Suppressor macrophage treated with lipopolysaccharide for 4 hours (primary cell): ENCODE results near the gene PTBP3.
A peak's percentile ranks its signal among the peaks of the same experiment; 100 is the strongest.

ENCODE experiments used
- DNase-seq: peaks from one replicate; pipeline ENCODE4 v3.0.0-alpha.2; 2020

PTBP3 gene

DNA sequence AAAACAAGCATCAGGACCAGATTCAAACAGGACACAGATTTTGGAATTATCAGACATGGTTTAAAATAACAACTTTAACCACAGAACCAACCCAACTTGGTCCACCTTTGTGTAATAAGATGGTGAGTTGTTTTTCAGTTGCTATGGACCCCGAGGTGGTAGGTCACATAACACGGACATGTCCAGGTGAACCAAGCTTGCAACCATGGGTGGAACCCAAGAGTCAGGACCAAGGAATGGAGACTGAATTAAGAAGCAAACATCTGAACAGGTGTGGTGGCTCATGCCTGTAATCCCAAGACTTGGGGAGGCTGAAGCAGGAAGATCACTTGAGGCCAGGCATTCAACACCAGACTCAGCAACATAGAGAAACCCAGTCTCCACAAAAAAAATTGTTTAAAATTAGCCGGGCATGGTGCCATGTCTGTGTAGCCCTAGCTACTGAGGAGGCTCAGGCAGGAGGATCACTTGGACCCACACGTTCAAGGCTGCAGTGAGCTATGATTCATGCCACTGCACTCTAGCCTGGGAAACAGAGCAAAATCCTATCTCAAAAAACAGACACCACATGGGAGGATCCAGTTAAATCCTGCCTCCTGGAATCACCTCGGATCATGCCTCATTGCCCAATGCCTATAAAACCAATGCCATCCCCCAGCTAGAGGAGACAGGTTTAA is 10.6 kb downstream of the PTBP3 start:
- no peak for DNase-seq

DNA sequence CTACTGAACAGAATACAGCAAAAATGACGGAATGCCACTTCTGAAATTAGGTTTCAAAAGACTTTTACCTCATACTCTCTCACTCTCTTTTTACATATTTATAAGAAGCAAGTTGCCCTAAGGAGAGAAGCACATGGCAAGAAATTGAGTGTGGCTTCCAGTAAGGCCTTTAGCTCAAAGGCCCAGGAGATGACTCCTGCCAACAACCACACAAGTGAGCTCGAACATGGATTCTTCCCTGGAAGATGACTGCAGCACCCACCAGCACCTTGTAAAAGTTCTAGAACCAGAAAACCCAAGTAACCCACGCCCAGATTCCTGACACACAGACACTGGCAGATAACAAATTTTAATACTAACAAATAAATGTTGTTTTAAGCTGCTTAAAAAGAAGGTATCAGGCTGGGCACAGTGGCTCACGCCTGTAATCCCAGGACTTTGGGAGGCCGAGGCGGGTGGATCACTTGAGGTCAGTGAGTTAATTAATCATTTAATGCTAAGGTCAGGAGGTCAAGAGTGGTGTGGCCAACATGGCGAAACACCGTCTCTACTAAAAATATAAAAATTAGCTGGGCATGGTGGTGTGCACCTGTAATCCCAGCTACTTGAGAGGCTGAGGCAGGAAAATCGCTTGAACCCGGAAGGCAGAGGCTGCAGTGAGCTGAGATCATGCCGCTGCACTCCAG is 17.0 kb downstream of the PTBP3 start:
- DNase-seq, result no peak

DNA sequence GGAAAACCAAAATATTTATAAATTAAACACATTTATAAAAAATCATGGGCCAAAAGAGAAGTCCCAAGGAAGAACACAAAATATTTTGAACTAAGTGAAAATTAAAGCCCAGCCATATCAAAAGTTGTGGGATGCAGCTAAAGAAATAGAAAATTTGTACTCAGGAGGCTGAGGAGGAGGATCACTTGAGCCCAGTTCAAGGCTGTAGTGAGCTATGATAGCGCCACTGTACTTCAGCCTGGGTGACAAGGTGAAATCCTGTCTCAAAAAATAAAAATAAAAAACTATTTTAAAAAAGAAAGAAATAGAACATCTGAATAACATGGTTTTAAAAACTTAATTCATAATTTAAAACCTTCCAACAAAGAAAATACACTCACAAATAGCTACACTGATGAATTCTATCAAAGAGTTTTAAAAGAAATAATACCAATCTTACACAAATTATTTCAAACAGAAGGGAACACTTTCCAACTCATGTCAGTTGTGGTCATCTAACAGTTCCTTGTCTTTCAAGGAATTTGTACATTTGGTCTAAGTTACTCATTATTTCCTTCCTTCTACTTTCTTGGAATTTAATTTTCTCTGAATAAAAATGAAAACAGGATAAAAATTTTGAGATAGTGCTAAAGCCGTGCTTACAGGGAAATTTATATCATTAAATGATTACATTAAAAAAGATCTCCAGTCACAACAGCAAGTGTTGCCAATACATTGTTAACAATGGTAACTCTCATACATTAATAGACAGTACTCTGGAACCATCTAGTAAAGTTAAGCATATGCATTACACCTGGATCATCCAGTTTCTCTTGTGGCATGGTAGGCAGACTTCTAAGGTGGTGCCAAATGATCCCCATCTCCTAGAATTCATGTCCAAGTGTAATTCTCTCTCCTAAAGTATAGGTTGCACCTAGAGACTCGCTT is 17.8 kb downstream of the PTBP3 start:
- peak; percentile 18 for DNase-seq

DNA sequence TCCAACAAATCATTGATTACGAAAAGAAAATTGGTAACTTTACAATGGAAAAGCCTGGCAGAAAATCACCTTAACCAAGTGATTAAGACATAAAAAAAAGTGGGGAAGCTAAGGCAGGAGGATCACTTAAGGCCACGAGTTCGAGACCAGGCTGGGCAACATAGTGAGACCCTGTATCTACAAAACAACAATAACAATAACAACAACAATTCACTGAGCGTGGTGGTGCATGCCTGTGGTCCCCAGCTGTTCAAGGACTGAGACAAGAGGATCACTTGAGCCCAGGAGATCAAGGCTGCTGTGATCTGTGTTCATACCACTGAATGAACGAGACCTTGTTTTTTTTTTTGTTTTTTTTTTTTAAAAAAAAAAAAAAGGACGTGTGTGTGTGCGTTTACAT is 21.3 kb downstream of the PTBP3 start:
- DNase-seq, result no peak

DNA sequence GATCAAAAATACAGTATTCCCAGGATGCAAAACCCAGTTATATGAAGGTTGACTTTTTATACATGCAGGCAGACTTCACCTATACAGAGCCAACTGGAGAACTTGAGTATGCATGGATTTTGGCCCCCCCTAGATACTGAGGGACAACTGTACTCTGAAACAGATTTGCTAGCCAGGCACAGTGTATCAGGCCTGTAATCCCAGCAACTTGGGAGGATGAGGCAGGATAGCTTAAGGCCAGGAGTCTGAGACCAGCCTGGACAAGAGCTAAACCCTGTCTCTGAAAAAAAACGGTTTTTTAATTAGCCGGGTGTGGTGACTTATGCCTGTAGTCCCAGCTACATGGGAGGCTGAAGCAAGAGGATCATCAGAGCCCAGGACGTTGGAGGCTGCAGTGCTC is 21.9 kb downstream of the PTBP3 start:
- DNase-seq, result no peak

DNA sequence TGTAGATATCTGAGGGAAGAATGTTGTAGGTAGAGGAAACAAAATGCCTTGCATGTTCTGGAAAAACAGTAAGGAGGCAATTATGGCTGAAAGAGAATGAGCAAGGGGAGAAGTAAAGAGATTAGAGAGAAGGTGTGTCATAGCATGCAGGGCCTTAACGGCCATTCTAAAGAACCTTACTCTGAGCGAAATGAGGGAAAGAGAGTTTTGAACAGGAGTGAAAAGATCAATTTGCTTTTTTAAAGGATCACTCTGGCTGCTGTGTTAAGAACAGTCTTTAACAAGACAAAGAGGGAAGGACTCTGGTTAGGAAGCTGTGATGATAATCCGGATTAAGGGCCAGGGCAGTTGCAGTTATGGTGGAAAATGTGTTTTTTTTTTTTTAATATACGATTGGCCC is 22.6 kb downstream of the PTBP3 start:
- no peak for DNase-seq

DNA sequence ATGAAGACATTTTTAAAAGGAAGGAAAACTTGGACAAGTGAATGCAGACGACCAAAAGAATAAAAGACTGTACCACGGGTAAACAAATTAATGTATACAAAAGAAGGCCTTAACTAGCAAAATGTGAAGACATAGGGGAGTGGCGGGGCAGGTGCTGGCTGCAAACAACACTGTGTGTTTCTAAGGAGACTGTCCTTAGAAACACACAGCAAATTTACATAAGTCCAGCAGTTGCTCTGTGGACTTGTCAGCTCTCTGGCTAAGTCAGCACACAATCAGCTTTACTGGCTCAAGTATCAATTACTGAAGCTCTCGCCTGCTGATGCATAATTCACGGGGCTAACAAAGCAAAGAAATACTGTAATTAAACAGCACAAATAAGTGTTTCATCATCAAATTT is 24.8 kb downstream of the PTBP3 start:
- no peak for DNase-seq

DNA sequence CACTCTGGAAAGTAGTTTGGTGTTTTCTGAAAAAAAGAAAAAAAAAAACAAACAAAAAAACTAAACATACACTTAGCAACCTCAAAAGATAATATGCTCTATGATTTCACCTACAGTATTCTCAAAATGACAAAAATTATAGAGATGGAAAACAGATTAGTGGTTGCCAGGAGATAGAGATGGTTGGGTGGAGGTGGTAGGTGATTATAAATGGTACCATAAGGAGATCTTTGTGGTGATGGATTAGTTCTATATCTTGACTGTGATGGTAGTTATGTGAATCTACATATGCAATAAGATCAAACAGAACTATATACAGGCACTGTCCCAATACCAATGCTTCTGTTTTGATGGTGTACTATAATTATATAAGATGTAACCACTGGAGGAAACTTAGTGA is 32.0 kb downstream of the PTBP3 start:
- DNase-seq, result no peak

DNA sequence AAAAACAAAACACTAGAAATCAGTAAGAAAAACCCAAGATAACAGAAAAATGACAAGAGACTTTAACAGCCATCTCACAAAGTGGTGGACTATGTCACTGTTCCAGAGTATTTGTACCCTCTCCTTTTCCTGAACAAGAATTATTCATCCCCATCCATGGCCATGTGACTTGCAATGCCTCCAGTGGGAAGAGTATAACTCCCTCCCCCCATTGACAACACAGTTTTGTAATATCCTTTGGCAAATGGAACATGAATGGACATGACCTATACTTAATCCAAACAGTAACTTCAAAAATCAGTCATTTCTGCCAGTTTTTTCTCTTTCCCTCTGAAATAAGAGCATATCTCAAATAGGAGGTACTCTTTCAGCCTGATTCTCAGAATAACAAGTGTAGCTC is 33.9 kb downstream of the PTBP3 start:
- DNase-seq, result peak; percentile 32

DNA sequence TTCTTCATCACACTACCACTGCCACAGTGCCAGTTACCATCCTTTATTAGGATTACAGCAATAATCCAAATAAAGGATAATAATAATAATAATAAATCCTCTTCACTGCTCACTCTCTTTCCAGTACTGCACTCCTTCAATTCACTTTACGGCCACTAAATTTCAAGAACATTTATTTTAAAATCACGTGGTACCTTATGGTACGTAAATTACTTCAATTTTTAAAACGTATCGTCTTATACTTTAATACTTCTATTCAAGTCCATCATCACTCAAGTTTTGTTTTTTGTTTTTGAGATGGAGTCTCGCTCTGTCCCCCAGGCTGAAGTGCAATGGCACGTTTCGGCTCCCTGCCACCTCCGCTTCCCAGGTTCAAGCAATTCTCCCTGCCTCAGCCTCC is 36.5 kb downstream of the PTBP3 start:
- DNase-seq, result no peak

DNA sequence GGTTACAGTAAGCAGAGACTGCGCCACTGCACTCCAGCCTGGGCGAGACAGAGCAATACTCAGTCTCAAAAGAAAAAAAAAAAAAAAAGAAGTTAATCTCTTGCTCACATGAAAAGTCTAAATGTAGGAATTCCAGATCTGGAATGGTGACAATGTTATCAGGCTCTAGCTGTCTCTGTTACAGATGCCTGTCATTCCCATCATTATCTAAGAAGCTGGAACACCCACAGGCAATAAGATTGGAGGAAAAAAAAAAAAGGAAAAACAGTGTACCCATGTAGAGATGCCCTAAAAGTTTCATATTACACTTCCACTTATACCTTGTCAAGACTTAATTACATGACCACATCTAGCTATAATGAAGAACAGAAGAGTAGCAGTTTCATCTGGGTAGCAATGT is 38.2 kb downstream of the PTBP3 start:
- DNase-seq, result no peak

DNA sequence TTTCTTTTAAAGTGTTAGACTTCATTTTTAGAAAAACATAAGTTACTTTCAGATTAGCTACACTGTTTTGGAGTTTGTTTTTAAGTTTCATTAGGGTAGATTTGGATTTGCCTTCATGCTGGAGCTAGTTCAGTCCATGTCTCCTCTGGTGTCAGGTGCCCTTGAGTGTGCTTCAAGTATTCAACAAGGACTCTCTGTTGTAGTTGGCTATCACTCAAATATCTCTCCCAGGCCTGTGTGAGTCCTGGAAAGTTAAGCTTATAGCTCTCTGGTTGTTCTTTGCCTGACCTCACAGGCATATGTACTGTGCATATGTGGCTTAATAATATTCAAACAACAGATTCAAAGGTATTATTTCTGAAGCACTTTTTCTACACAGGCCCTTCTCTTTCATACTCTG is 45.4 kb downstream of the PTBP3 start:
- DNase-seq, result no peak

DNA sequence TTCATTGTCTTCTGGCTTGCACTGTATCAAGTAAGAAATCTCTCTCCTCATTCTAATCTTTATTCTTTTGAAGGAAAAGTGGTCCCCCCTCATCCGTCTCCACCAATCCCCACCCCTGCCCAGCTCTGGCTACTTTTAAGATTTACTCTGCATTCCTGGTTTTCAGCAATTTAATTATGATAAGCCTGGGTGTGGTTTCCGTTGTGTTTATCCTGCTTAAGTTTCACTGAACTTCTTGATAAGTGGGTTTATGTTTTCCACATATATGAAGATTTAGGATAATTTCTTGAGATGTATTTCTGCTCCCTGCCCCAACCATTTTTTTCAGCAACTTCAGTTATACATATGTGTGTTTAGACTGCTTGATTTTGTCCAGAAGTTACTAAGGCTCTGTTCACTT is 46.5 kb downstream of the PTBP3 start:
- no peak for DNase-seq

DNA sequence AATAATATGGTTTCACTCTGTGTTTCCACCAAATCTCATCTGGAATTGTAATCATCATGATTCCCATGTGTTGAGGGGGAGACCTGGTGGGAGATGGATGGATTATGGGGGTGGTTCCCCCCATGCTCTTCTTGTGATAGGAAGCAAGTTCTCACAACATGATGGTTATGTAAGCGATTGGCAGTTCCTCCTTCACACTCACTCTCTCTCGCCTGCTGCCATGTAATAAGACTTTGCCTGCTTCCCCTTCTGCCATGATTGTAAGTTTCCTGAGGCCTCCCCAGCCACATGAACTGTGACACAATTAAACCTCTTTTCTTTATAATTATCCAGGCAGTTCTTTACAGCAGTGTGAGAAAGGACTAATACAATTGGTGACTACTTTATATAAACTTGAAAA is 48.4 kb downstream of the PTBP3 start:
- DNase-seq, result peak; percentile 15

DNA sequence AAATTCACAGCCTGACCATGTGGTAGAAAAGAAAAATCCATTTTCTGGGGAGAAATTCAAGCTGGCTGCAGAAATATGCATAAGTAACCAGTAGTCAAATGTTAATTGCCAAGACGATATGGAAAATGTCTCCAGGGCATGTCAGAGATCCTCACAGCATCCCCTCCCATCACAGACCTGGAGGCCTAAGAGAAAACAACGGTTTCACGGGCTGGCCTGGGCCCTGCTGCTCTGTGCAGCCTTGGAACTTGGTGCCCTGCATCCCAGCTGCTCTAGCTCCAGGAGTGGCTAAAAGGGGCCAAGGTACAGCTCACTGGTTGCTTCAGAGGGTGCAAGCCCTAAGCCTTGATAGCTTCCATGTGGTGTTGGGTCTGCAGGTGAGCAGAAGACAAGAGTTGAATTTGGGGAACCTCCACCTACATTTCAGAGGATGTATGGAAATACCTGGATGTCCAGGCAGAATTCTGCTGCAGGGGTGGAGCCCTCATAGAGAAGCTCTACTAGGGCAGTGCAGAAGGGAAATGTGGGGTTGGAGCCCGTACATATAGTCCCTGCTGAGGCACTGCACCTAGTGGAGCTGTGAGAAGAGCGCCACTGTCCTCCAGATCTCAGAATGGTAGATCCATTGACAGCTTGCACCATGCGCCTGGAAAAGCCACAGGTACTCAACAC is 49.7 kb downstream of the PTBP3 start:
- no peak for DNase-seq

DNA sequence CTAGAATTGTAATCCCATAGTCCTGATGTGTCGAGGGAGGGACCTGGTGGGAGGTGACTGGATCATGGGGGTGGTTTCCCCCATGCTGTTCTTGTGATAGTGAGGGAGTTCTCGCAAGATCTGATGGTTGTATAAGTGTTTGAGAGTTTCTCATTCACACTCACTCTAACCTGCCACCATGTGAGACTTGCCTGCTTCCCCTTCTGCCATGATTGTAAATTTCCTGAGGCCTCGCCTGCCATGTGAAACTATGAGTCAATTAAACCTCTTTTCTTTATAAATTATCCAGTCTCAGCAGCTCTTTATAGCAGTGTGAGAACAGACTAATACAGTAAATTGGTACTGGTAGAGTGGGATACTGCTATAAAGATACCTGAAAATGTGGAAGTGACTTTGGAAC is 50.6 kb downstream of the PTBP3 start:
- DNase-seq, result peak; percentile 5

DNA sequence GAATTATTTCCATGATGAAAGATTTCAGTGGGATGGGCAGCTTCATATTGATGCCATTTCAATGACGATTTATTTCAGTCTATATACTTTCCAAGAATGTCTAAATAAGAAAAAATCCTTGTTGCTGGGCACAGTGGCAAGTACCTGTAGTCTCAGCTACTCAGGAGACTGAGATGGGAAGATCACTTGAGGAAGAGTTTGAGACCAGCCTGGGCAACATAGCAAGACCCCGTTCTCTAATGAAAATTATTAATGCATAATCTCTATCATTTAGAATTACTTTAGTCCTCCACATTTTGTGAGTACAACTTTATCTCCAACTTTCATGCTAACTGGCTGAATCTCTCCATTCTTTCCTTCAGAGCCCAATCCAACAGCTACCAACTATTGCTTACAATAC is 52.5 kb downstream of the PTBP3 start:
- DNase-seq, result no peak

DNA sequence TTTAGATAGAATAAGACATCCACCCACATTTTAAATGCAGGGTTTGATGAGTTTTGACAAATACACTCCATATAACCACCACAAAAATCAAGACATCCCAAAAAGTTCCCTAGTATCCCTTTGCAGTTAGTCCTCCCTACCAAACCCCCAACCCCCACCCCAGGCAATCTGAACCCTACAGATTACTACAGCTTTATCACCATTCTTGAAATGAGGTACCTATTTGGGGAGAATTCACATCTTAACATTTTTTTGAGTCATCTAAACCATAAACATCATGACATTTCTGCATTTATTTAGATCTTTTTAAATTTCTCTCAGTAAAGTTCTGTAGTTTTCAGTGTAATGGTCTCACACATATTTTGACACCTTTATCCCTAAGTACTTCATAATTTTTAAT is 53.9 kb downstream of the PTBP3 start:
- no peak for DNase-seq

DNA sequence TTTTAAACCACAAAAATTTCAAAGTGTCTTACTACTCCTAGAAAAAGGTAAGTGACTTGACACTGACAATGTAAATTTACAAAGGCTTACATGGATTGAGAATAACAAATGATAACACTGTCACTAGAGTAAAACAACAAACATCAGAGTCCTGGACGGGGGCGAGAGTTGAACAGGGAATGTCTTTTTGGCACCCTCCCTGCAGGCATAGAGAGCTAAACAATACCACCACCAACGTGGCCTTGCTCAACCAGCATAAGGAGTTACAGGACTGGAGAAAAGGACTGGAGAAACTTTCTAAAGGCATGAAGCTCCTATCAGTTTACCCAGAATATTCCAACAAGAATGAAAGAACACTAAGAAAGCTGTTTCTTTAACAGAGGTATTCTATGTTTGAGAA is 55.3 kb downstream of the PTBP3 start:
- DNase-seq, result no peak

DNA sequence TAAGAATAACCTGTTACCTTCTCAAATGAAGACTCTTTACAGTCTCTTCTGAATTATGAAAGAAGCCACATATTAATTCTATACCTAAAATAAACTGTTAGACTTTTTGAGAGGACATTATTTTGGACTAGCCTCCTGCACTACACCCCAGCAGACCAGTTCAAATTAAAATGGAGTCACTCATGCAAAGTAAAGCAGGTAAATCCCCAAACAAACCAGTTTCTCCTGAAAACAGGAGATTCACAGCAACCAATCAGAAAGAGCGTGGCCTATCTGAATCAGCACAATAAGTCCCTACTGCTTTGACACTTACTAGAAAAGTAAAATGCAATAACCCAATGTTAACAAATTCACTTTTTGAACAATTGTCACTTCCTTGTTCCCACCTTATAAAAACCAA is 58.8 kb downstream of the PTBP3 start:
- no peak for DNase-seq

DNA sequence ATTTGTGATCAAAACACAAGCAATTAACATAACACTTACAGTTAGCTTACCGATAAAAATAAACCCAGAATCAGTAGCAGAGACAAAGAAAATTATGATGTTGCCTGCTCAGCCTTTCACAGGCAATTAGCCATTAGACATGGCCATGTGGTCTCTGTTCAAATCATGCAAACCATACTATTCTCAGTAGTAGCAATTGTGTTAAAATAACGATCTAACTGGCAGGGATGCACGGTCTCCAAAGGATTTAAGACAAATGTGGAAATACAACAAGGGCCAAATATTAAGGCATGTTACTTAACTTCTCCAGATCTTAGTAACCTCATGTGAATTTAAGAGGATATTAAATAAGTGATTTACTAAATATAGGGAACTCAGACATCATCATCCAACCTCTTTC is 59.5 kb downstream of the PTBP3 start:
- DNase-seq, result no peak

DNA sequence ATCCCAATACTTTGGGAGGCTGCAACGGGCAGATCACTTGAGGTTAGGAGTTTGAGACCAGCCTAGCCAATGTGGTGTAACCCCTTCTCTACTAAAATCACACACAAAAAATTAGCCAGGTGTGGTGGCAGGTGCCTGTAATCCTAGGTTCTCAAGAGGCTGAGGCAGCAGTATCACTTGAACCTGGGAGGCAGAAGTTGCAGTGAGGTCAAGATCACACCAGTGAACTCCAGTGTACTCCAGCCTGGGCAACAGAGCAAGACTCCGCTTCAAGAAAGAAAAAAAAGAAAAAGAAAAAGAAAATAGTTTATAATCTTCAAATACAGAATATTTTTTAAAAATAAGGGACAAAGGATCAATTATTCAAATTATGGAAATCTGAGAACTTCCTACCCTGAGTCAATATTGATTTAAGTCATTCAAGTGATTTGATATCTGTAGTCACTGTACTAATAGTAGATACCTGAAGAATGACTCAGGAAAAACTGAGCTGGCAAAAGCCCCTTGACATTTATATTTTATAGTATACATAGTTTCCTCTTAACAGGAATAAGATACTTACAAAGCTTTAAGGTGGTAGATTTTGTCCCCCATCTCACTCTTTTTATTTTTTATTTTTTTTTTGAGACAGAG is 61.8 kb downstream of the PTBP3 start:
- no peak for DNase-seq

DNA sequence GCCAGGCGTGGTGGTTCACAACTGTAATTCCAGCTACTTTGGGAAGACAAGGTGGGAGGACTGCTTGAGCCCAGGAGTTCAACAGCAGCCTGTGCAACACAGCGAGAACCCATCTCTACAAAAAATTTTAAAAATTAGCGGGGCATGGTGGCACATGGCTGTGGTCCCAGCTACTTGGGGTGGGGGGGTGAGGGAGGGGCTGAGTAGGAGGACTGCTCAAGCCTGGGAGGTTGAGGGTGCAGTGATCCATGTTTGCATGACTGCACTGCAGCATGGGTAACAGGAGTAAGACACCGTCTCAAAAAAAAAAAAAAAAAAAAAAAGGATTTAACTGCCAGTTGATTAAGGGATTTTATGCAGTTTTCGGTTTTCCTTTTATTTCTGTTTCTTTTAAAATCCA is 65.0 kb downstream of the PTBP3 start:
- no peak for DNase-seq
